ENCODE measurements around the gene CPNE8. TPM values are rescaled to one million over a fixed set of nuclear protein-coding genes. Genes with fewer than 3 reads are reported as not detected.

CPNE8 gene
- total RNA-seq, 1 experiment from 2014 or later = 13.5 TPM

GRCh38 chr12:38892087-38892786 is 13.2 kb downstream of the CPNE8 start:
- Mint-ChIP-seq H3K4me3 (ENCODE audit: unreplicated experiment) (peak overlapping the region; percentile 74), H3K27ac (ENCODE audit: unreplicated experiment) (peak overlapping the region; percentile 97), H3K4me1 (ENCODE audit: low read depth, unreplicated experiment) (peaks cover 41% of the 10 kb centered on the region), H3K27me3 (ENCODE audit: insufficient read depth, unreplicated experiment) (no peaks in the 10 kb centered on the region), H3K36me3 (ENCODE audit: insufficient read depth, unreplicated experiment) (peaks cover 12% of the 10 kb centered on the region), H3K9me3 (ENCODE audit: unreplicated experiment) (peaks cover 13% of the 10 kb centered on the region)
- intact Hi-C loops (cut with micrococcal nuclease; ENCODE audit: unreplicated experiment) = loop anchor here (1.0 to 10.0 kb wide), 4 partner anchors 13 to 553 kb away; partner anchors contain the start of genes CPNE8 and KIF21A
- peaks cover 40% of the 10 kb centered on the region for H3K4me1 ChIP-seq
- ChIA-PET POLR2A (interaction anchor here (1.0 kb wide), 1 partner anchor 13 kb away, joined by 4 read pairs; the partner anchor contains the start of gene CPNE8), CTCF (interaction anchor here (0.8 to 1.0 kb wide), 2 partner anchors 13 to 29 kb away, joined by 3 to 23 read pairs; partner anchors contain the start of gene CPNE8)
- H3K36me3 ChIP-seq (ENCODE audit: control insufficient read depth, insufficient read depth, low read length) = no peaks in the 10 kb centered on the region
- no peaks in the 10 kb centered on the region for H3K9me3 ChIP-seq
- no TSS peak for BruUV-seq (replicated peaks)
- DNase-seq = peak; percentile 89 to 94
- no peak overlapping the region for H3K4me3 ChIP-seq (ENCODE audit: low read depth, low read length)
- no peak for TF ChIP-seq CTCF (IDR thresholded peaks at IDR 0.05; ENCODE audit: insufficient read depth in 1 of 2, low read depth in 1 of 2, low read length in 1 of 2, severe bottlenecking in 1 of 2, unreplicated experiment in 1 of 2)
- no peaks in the 10 kb centered on the region for H3K27me3 ChIP-seq (replicated peaks; ENCODE audit: control insufficient read depth, insufficient read depth, low read length)

GRCh38 chr12:38890102-38890855 is 15.1 kb downstream of the CPNE8 start:
- no peaks in the 10 kb centered on the region for H3K36me3 ChIP-seq (ENCODE audit: control insufficient read depth, insufficient read depth, low read length)
- POLR2A ChIA-PET = interaction anchor here (0.6 to 0.9 kb wide), 2 partner anchors 9 to 15 kb away, joined by 3 to 4 read pairs; partner anchors contain the start of gene CPNE8
- no peaks in the 10 kb centered on the region for H3K27me3 Mint-ChIP-seq (ENCODE audit: insufficient read depth, unreplicated experiment)
- H3K4me3 ChIP-seq (ENCODE audit: low read depth, low read length) = no peak overlapping the region
- BruUV-seq (replicated peaks) = no TSS peak
- CTCF ChIA-PET = no interaction called here
- no peak overlapping the region for H3K4me3 Mint-ChIP-seq (ENCODE audit: unreplicated experiment)
- H3K9me3 Mint-ChIP-seq (ENCODE audit: unreplicated experiment) = peaks cover 13% of the 10 kb centered on the region
- intact Hi-C loops (cut with micrococcal nuclease; ENCODE audit: unreplicated experiment) = loop anchor here (5.0 to 10.0 kb wide), 2 partner anchors 347 to 555 kb away; partner anchors contain the start of gene KIF21A
- peaks cover 54% of the 10 kb centered on the region for H3K4me1 ChIP-seq
- H3K9me3 ChIP-seq = no peaks in the 10 kb centered on the region
- TF ChIP-seq CTCF (IDR thresholded peaks at IDR 0.05; ENCODE audit: insufficient read depth in 1 of 2, low read depth in 1 of 2, low read length in 1 of 2, severe bottlenecking in 1 of 2, unreplicated experiment in 1 of 2) = no peak
- peaks cover 57% of the 10 kb centered on the region for H3K4me1 Mint-ChIP-seq (ENCODE audit: low read depth, unreplicated experiment)
- peaks cover 12% of the 10 kb centered on the region for H3K36me3 Mint-ChIP-seq (ENCODE audit: insufficient read depth, unreplicated experiment)
- no peak for DNase-seq
- no peaks in the 10 kb centered on the region for H3K27me3 ChIP-seq (replicated peaks; ENCODE audit: control insufficient read depth, insufficient read depth, low read length)
- H3K27ac Mint-ChIP-seq (ENCODE audit: unreplicated experiment) = no peak overlapping the region

- H3K9me3 ChIP-seq = no peaks in the 10 kb centered on the region
- BruUV-seq (replicated peaks) = no TSS peak
- TF ChIP-seq CTCF (IDR thresholded peaks at IDR 0.05; ENCODE audit: insufficient read depth in 1 of 2, low read depth in 1 of 2, low read length in 1 of 2, severe bottlenecking in 1 of 2, unreplicated experiment in 1 of 2) = no peak
- H3K4me3 ChIP-seq (ENCODE audit: low read depth, low read length) = no peak overlapping the region
- peaks cover 54% of the 10 kb centered on the region for H3K4me1 ChIP-seq
- CTCF ChIA-PET = no interaction called here
- no peak for DNase-seq
- H3K36me3 Mint-ChIP-seq (ENCODE audit: insufficient read depth, unreplicated experiment) = peaks cover 12% of the 10 kb centered on the region
- H3K36me3 ChIP-seq (ENCODE audit: control insufficient read depth, insufficient read depth, low read length) = no peaks in the 10 kb centered on the region
- H3K4me1 Mint-ChIP-seq (ENCODE audit: low read depth, unreplicated experiment) = peaks cover 57% of the 10 kb centered on the region
- POLR2A ChIA-PET = interaction anchor here (0.6 to 0.9 kb wide), 2 partner anchors 8 to 16 kb away, joined by 3 to 4 read pairs; partner anchors contain the start of gene CPNE8
- H3K9me3 Mint-ChIP-seq (ENCODE audit: unreplicated experiment) = peaks cover 13% of the 10 kb centered on the region
- H3K4me3 Mint-ChIP-seq (ENCODE audit: unreplicated experiment) = no peak overlapping the region
- H3K27ac Mint-ChIP-seq (ENCODE audit: unreplicated experiment) = no peak overlapping the region
- intact Hi-C loops (cut with micrococcal nuclease; ENCODE audit: unreplicated experiment) = no loop called here
- H3K27me3 Mint-ChIP-seq (ENCODE audit: insufficient read depth, unreplicated experiment) = no peaks in the 10 kb centered on the region
- H3K27me3 ChIP-seq (replicated peaks; ENCODE audit: control insufficient read depth, insufficient read depth, low read length) = no peaks in the 10 kb centered on the region
Measured at GRCh38 chr12:38889297-38889815, 16.0 kb downstream of the CPNE8 start.
